Measurements from ENCODE around the gene PAXX.

GRCh38 chr9:136980669-136981478 is 11.3 kb upstream of the PAXX start:
- TF ChIP-seq CTCF (IDR thresholded peaks at IDR 0.05; ENCODE audit: low read length) (no peak), EZH2 (IDR thresholded peaks at IDR 0.05; ENCODE audit: borderline replicate concordance, low read length) (no peak)

Data from OCI-LY1 (cell line).